H9 (cell line): ENCODE data around the gene SSBP3. TPM values are rescaled to one million over a fixed set of nuclear protein-coding genes. Genes with fewer than 3 reads are reported as not detected.

Experiments used
- DNase-seq: peaks from one replicate; pipeline ENCODE4 v3.0.0-alpha.2; 2017
- H2AFZ ChIP-seq: one replicate; pipeline ENCODE4 v1.6.1; 2013; ENCODE audit warnings: mild to moderate bottlenecking, low read length, control low read depth, moderate library complexity
- H2AK5ac ChIP-seq: 2 replicates; pipeline ENCODE4 v1.6.1; 2013; ENCODE audit warnings: low read length, control low read depth, mixed read lengths; ENCODE audit not compliant: insufficient read length
- H2BK120ac ChIP-seq: one replicate; pipeline ENCODE4 v1.6.1; 2013; ENCODE audit warnings: low read depth, mild to moderate bottlenecking, low read length, control low read depth, inconsistent platforms; ENCODE audit not compliant: poor library complexity, severe bottlenecking
- H2BK12ac ChIP-seq: 2 replicates; pipeline ENCODE4 v1.6.1; 2013; ENCODE audit warnings: low read length, control low read depth, mixed read lengths, low read depth; ENCODE audit not compliant: insufficient read length
- H2BK15ac ChIP-seq: 2 replicates; pipeline ENCODE4 v1.6.1; 2013; ENCODE audit warnings: low read depth, low read length, control low read depth
- H2BK20ac ChIP-seq: one replicate; pipeline ENCODE4 v1.6.1; 2013; ENCODE audit warnings: low read depth, mild to moderate bottlenecking, low read length, control low read depth, inconsistent platforms; ENCODE audit not compliant: poor library complexity, severe bottlenecking
- H2BK5ac ChIP-seq: 2 replicates; pipeline ENCODE4 v1.6.1; 2013; ENCODE audit warnings: low read length, control low read depth, mixed read lengths; ENCODE audit not compliant: insufficient read length
- H3K14ac ChIP-seq: 2 replicates; pipeline ENCODE4 v1.6.1; 2013; ENCODE audit warnings: low read length, control low read depth; ENCODE audit not compliant: insufficient read depth
- H3K18ac ChIP-seq: 2 replicates; pipeline ENCODE4 v1.6.1; 2013; ENCODE audit warnings: low read depth, mild to moderate bottlenecking, mixed read lengths, low read length, control low read depth; ENCODE audit not compliant: insufficient read length
- H3K23ac ChIP-seq: 2 replicates; pipeline ENCODE4 v1.6.1; 2013; ENCODE audit warnings: low read length, control low read depth, mixed read lengths, low read depth; ENCODE audit not compliant: insufficient read length
- H3K23me2 ChIP-seq: 2 replicates; pipeline ENCODE4 v1.6.1; 2013; ENCODE audit warnings: low read depth, mild to moderate bottlenecking, mixed read lengths, low read length, control low read depth; ENCODE audit not compliant: insufficient read length, poor library complexity, severe bottlenecking
- H3K27ac ChIP-seq: 2 replicates; pipeline ENCODE4 v1.5.1; 2013; ENCODE audit warnings: low read length, control low read depth, mixed read lengths, low read depth; ENCODE audit not compliant: insufficient read length
- H3K27me3 ChIP-seq: 2 replicates; pipeline ENCODE4 v1.6.1; 2013; ENCODE audit warnings: low read length, control low read depth, inconsistent platforms; ENCODE audit not compliant: insufficient read depth
- H3K4ac ChIP-seq: 2 replicates; pipeline ENCODE4 v1.6.1; 2013; ENCODE audit warnings: low read depth, mild to moderate bottlenecking, control low read depth, inconsistent platforms, low read length, moderate library complexity
- H3K4me1 ChIP-seq: 2 replicates; pipeline ENCODE4 v1.6.1; 2013; ENCODE audit warnings: low read length, control low read depth, inconsistent platforms; ENCODE audit not compliant: insufficient read depth
- H3K4me2 ChIP-seq: 2 replicates; pipeline ENCODE4 v1.6.1; 2013; ENCODE audit warnings: low read length, control low read depth, mixed read lengths; ENCODE audit not compliant: insufficient read length, insufficient read depth
- H3K56ac ChIP-seq: 2 replicates; pipeline ENCODE4 v1.6.1; 2013; ENCODE audit warnings: low read depth, mild to moderate bottlenecking, mixed read lengths, low read length, control low read depth; ENCODE audit not compliant: insufficient read length
- H3K79me1 ChIP-seq: 2 replicates; pipeline ENCODE4 v1.6.1; 2013; ENCODE audit warnings: low read depth, mild to moderate bottlenecking, moderate library complexity, low read length, control low read depth, inconsistent platforms; ENCODE audit not compliant: insufficient read depth, poor library complexity, severe bottlenecking
- H3K79me2 ChIP-seq: 2 replicates; pipeline ENCODE4 v1.6.1; 2013; ENCODE audit warnings: low read length, control low read depth, inconsistent platforms; ENCODE audit not compliant: insufficient read depth
- H3K9ac ChIP-seq: 2 replicates; pipeline ENCODE4 v1.6.1; 2013; ENCODE audit warnings: low read length, control low read depth, mixed read lengths; ENCODE audit not compliant: insufficient read length; ENCODE audit errors: extremely low read depth
- H3K9me3 ChIP-seq: one replicate; pipeline ENCODE4 v1.6.1; 2013; ENCODE audit warnings: low read depth, low read length, inconsistent platforms; ENCODE audit not compliant: control insufficient read depth
- H3T11ph ChIP-seq: one replicate; pipeline ENCODE4 v1.6.1; 2013; ENCODE audit warnings: mild to moderate bottlenecking, low read length, control low read depth, inconsistent platforms
- H4K20me1 ChIP-seq: one replicate; pipeline ENCODE4 v1.6.1; 2013; ENCODE audit not compliant: control insufficient read depth, insufficient read length, insufficient read depth
- H4K5ac ChIP-seq: 2 replicates; pipeline ENCODE4 v1.6.1; 2013; ENCODE audit warnings: low read depth, mild to moderate bottlenecking, mixed read lengths, low read length, control low read depth; ENCODE audit not compliant: insufficient read length
- H4K8ac ChIP-seq: replicated peaks from 2 replicates; pipeline ENCODE4 v1.6.1; 2013; ENCODE audit warnings: low read length, control low read depth, mixed read lengths, low read depth; ENCODE audit not compliant: insufficient read length
- H4K91ac ChIP-seq: 2 replicates; pipeline ENCODE4 v1.6.1; 2013; ENCODE audit warnings: low read depth, mild to moderate bottlenecking, moderate library complexity, mixed read lengths, low read length, control low read depth; ENCODE audit not compliant: insufficient read length
- H3K27ac Mint-ChIP-seq, 3 experiments: 2 replicates in 2 of 3; 3 replicates in 1 of 3; pipeline ENCODE4 v1.8.0; 2020 to 2021; ENCODE audit warnings: mixed read lengths in 3 of 3, mild to moderate bottlenecking in 1 of 3, moderate library complexity in 1 of 3
- H3K27me3 Mint-ChIP-seq: 2 replicates; pipeline ENCODE4 v1.8.0; 2021; ENCODE audit warnings: low read depth, mild to moderate bottlenecking, moderate library complexity, mixed read lengths
- H3K36me3 Mint-ChIP-seq, 3 experiments: 2 replicates in 2 of 3; 3 replicates in 1 of 3; pipeline ENCODE4 v1.8.0; 2020 to 2021; ENCODE audit warnings: low read depth in 3 of 3, mixed read lengths in 3 of 3; ENCODE audit not compliant: insufficient read depth in 1 of 3
- H3K4me1 Mint-ChIP-seq, 2 experiments: 2 replicates each; pipeline ENCODE4 v1.8.0; 2020; ENCODE audit warnings: mixed read lengths in 2 of 2
- H3K4me3 Mint-ChIP-seq, 2 experiments: 2 replicates in 1 of 2; 3 replicates in 1 of 2; pipeline ENCODE4 v1.8.0; 2020 to 2021; ENCODE audit warnings: mild to moderate bottlenecking in 2 of 2, mixed read lengths in 2 of 2, moderate library complexity in 1 of 2
- H3K9me3 Mint-ChIP-seq, 2 experiments: 2 replicates in 1 of 2; 3 replicates in 1 of 2; pipeline ENCODE4 v1.8.0; 2020; ENCODE audit warnings: mild to moderate bottlenecking in 2 of 2, mixed read lengths in 2 of 2, moderate library complexity in 1 of 2
- CTCF ChIP-seq: fragments of 200-600 bp; sonication (generic); conservative IDR thresholded peaks from 3 replicates; pipeline ENCODE4 v1.8.0; 2021; ENCODE audit warnings: antibody characterized with exemption, mild to moderate bottlenecking
- whole genome bisulfite sequencing: extraction: QIAGEN DNeasy Blood & Tissue Kit; methylation state at CpG from one replicate; pipeline ENCODE4 v1.1.7; 2013; ENCODE audit warnings: missing lambda C conversion rate, low lambda C conversion rate, mixed read lengths; ENCODE audit not compliant: insufficient read length; ENCODE audit errors: extremely low coverage; 5-methylcytosine and 5-hydroxymethylcytosine counted together
- total RNA-seq: library from RNA; stranded (reverse); gene quantifications from 2 replicates; pipeline ENCODE4 v1.2.1, GENCODE V29; 2021

Gene SSBP3
- total RNA-seq, 1 experiment from 2014 or later: 126 TPM

- Histone ChIP-seq H3K4me2 (no peak overlapping the region), H3K9ac (no peak overlapping the region), H3K23ac (no peak overlapping the region), H3K56ac (no peak overlapping the region), H3K18ac (no peak overlapping the region), H3T11ph (no peak overlapping the region), H3K27me3 (no peaks in the 10 kb centered on the region), H3K4ac (no peak overlapping the region), H3K4me1 (peaks cover 35% of the 10 kb centered on the region; the same call in 1 of the 2 replicates), H3K23me2 (no peaks in the 10 kb centered on the region), H2AFZ (no peak overlapping the region), H3K27ac (no peak overlapping the region), H2AK5ac (no peak overlapping the region), H3K79me2 (peaks cover 43% of the 10 kb centered on the region; the same call in 1 of the 2 replicates), H2BK5ac (no peak overlapping the region), H3K14ac (no peak overlapping the region; the same call in 1 of the 2 replicates), H4K8ac (no peak overlapping the region), H2BK12ac (no peak overlapping the region), H3K9me3 (no peaks in the 10 kb centered on the region), H4K20me1 (no peaks in the 10 kb centered on the region), H2BK120ac (no peak overlapping the region), H2BK20ac (no peak overlapping the region), H4K5ac (no peak overlapping the region), H4K91ac (no peak overlapping the region), H3K79me1 (peaks cover 2% of the 10 kb centered on the region), H2BK15ac (no peak overlapping the region)
- no peaks in the 10 kb centered on the region for H3K27me3 Mint-ChIP-seq
- peak overlapping the region; percentile 39 to 95 (median 89); a peak in 6 of 7 replicates for H3K27ac Mint-ChIP-seq
- H3K4me3 Mint-ChIP-seq: 0 out of 5 replicates have a peak overlapping the region, but pooled peaks have one; percentile 15 to 54
- peaks cover 75 to 82% of the 10 kb centered on the region in 2 experiments for H3K4me1 Mint-ChIP-seq
- no CpG with 5 or more reads among the region's 8 CpGs for WGBS
- H3K9me3 Mint-ChIP-seq: no peaks in the 10 kb centered on the region
- no peak for DNase-seq
- TF ChIP-seq CTCF: no peak
- peaks cover 18 to 37% (median 20%) of the 10 kb centered on the region in 3 experiments for H3K36me3 Mint-ChIP-seq
These were observed 31.4 kb downstream of the SSBP3 start for GRCh38 chr1:54374766-54375165.
